HepG2 (cell line): ENCODE measurements around the gene OBP2A. TPM values are rescaled to one million over a fixed set of nuclear protein-coding genes. Genes with fewer than 3 reads are reported as not detected.

Source experiments
- ATAC-seq: fragments of 200-7000 bp; cut with Tn5 transposase; 3 replicates; pipeline ENCODE4 v1.9.1; 2020; ENCODE audit warnings: mild to moderate bottlenecking, moderate library complexity
- BruUV-seq: library from RNA; stranded (reverse); fragments of 400-500 nt; replicated peaks from 2 replicates; lab custom pipeline; 2021; lab: Mats Ljungman, UMichigan
- CTCF ChIA-PET: fragments of 300-600 bp; formaldehyde crosslinking; extraction: SDS; loops from one replicate; lab custom pipeline; 2021; ENCODE audit warnings: low total read pairs, inconsistent platforms, low intra/inter-chr PET ratio; lab: Yijun Ruan, JAX
- POLR2A ChIA-PET: fragments of 350-600 bp; sonication (Branson Sonifier 250); formaldehyde crosslinking; loops from one replicate; lab custom pipeline; 2020; ENCODE audit warnings: antibody characterized with exemption, inconsistent platforms; lab: Yijun Ruan, JAX
- DNase-seq: peaks from one replicate; pipeline ENCODE4 v3.0.0-alpha.2; 2015; ENCODE audit warnings: low spot score
- FAIRE-seq: peaks from 3 replicates; lab custom pipeline; 2011; peaks lifted over from hg19 to GRCh38; lab: Jason Lieb, UNC
- H2AFZ ChIP-seq: one replicate; pipeline ENCODE4 v1.6.1; 2011; ENCODE audit warnings: low read length, inconsistent platforms
- H3K27ac ChIP-seq: fragments of 300-600 bp; 3 replicates; pipeline ENCODE4 v1.8.0; 2011; ENCODE audit warnings: mixed run types, mild to moderate bottlenecking, mixed read lengths, low read length, inconsistent platforms; ENCODE audit not compliant: insufficient read depth; ENCODE audit errors: extremely low read length
- H3K27me3 ChIP-seq, 2 experiments: fragments of 200-600 bp in 1 of 2; 2 replicates in 1 of 2; 3 replicates in 1 of 2; pipeline versions ENCODE4 v1.6.0 to v1.8.0; 2011; ENCODE audit warnings: low read length in 2 of 2, mild to moderate bottlenecking in 2 of 2, moderate library complexity in 2 of 2, inconsistent platforms in 1 of 2; ENCODE audit not compliant: insufficient read depth in 2 of 2, control insufficient read depth in 1 of 2
- H3K36me3 ChIP-seq, 2 experiments: fragments of 200-600 bp in 1 of 2; replicated peaks in 1 of 2; 2 replicates in 1 of 2; 3 replicates in 1 of 2; pipeline versions ENCODE4 v1.5.1 to v1.8.0; 2011; ENCODE audit warnings: low read length in 2 of 2, inconsistent platforms in 1 of 2; ENCODE audit not compliant: insufficient read depth in 2 of 2, control insufficient read depth in 1 of 2
- H3K4me1 ChIP-seq: 2 replicates; pipeline ENCODE4 v1.5.1; 2012; ENCODE audit warnings: low read length, inconsistent platforms; ENCODE audit not compliant: insufficient read depth
- H3K4me2 ChIP-seq: 2 replicates; pipeline ENCODE4 v1.6.0; 2011; ENCODE audit warnings: low read depth, low read length, inconsistent platforms
- H3K4me3 ChIP-seq, 3 experiments: fragments of 200-600 bp in 1 of 3; sonication (generic), shearing (Covaris generic) in 1 of 3; replicated peaks in 1 of 3; 2 replicates each; pipeline ENCODE4 v1.5.1; 2011 to 2016; ENCODE audit warnings: low read length in 3 of 3, inconsistent platforms in 2 of 3, low read depth in 2 of 3, mild to moderate bottlenecking in 2 of 3, control low read depth in 1 of 3, mixed read lengths in 1 of 3; ENCODE audit not compliant: insufficient read depth in 1 of 3
- H3K79me2 ChIP-seq: one replicate; pipeline ENCODE4 v1.6.1; 2011; ENCODE audit warnings: low read length, inconsistent platforms; ENCODE audit not compliant: insufficient read depth
- H3K9ac ChIP-seq: 2 replicates; pipeline ENCODE4 v1.6.0; 2011; ENCODE audit warnings: mild to moderate bottlenecking, low read depth, low read length, inconsistent platforms; ENCODE audit not compliant: insufficient read depth
- H3K9me3 ChIP-seq: 2 replicates; pipeline ENCODE4 v1.5.1; 2012; ENCODE audit warnings: mild to moderate bottlenecking, low read length
- H4K20me1 ChIP-seq: 2 replicates; pipeline ENCODE4 v1.6.0; 2011; ENCODE audit warnings: inconsistent platforms, mild to moderate bottlenecking, low read length, moderate library complexity; ENCODE audit not compliant: insufficient read depth
- HHEX ChIP-seq: IDR thresholded peaks from 2 replicates; pipeline ENCODE4 v1.6.1; 2016; ENCODE audit warnings: control low read depth
- TAF1 ChIP-seq: sonication (generic); formaldehyde crosslinking; IDR thresholded peaks from 2 replicates; pipeline ENCODE4 v1.4.0; 2020; ENCODE audit warnings: missing genetic modification reagents
- TCF7 ChIP-seq: sonication (generic); IDR thresholded peaks from 2 replicates; pipeline ENCODE4 v1.6.1; 2016; ENCODE audit warnings: antibody characterized with exemption, low read depth
- U2AF1 ChIP-seq: fragments of 200-400 bp; formaldehyde crosslinking; optimal IDR thresholded peaks from 2 replicates; pipeline ENCODE3; 2017; ENCODE audit warnings: mild to moderate bottlenecking, low read depth, low read length
- ZBTB1 ChIP-seq: sonication (generic); formaldehyde crosslinking; IDR thresholded peaks from 2 replicates; pipeline ENCODE4 v1.4.0; 2020; ENCODE audit warnings: missing genetic modification reagents, borderline replicate concordance
- ZFYVE20 ChIP-seq: sonication (generic); formaldehyde crosslinking; IDR thresholded peaks from 2 replicates; pipeline ENCODE4 v1.8.0; 2023; ENCODE audit warnings: low read depth, mild to moderate bottlenecking, moderate library complexity, missing genetic modification reagents, borderline replicate concordance
- ZMYM3 ChIP-seq: sonication (generic); formaldehyde crosslinking; IDR thresholded peaks from 2 replicates; pipeline ENCODE4 v1.5.1; 2020; ENCODE audit warnings: mild to moderate bottlenecking, missing genetic modification reagents
- ZNF331 ChIP-seq: sonication (generic); formaldehyde crosslinking; IDR thresholded peaks from 2 replicates; pipeline ENCODE4 v1.4.0; 2020; ENCODE audit warnings: missing genetic modification reagents
- ZNF713 ChIP-seq: sonication (generic); formaldehyde crosslinking; IDR thresholded peaks from 2 replicates; pipeline ENCODE4 v1.4.0; 2020; ENCODE audit warnings: mild to moderate bottlenecking, missing genetic modification reagents
- WGBS: methylation state at CpG from one replicate; pipeline ENCODE4 v1.1.6; 2017; ENCODE audit warnings: low lambda C conversion rate; 5-methylcytosine and 5-hydroxymethylcytosine counted together
- in situ Hi-C: cut with HindIII; loops from 2 replicates; pipeline ENCODE4 v1.10.0; 2017; ENCODE audit warnings: low pct_unique_long_range_greater_than_20kb; ENCODE audit not compliant: extremely low pct_ligation_motif_present
- intact Hi-C: fragments of 100-400 bp; cut with micrococcal nuclease; formaldehyde crosslinking; loops from one replicate; pipeline ENCODE4 v1.10.0; 2022; ENCODE audit not compliant: unreplicated experiment
- polyA plus RNA-seq, 8 experiments: library from polyadenylated mRNA; depleted of rRNA in 3 of 8; stranded (reverse) in 7 of 8; unstranded in 1 of 8; fragments of >200 nt; fragmentation: Illumina TruSeq in 4 of 8; extraction: Trizol in 4 of 8; gene quantifications; 2 replicates each; pipeline versions ENCODE4 v1.2.1 to v1.2.3, GENCODE V29; 2011 to 2016; ENCODE audit warnings: low read depth in 4 of 8, missing spikeins in 1 of 8, mixed read lengths in 1 of 8; ENCODE audit not compliant: insufficient read depth in 1 of 8
- total RNA-seq, 5 experiments: library from RNA; depleted of rRNA; stranded (reverse); fragments of >200 nt; fragmentation: Illumina TruSeq; extraction: Trizol; gene quantifications; 2 replicates each; pipeline ENCODE4 v1.2.3, GENCODE V29; 2016; ENCODE audit warnings: low read depth in 1 of 5
- TF ChIP-seq, protein P1 (sequence below): sonication (generic); formaldehyde crosslinking; IDR thresholded peaks from 2 replicates; pipeline ENCODE4 v1.5.0; 2020; ENCODE audit warnings: missing genetic modification reagents, mild to moderate bottlenecking, borderline replicate concordance

OBP2A gene
- total and polyA plus RNA-seq, 2 of the 13 experiments (the other 11 are each of a cell fraction or from before 2014, with no cell fraction given), result 0.32 TPM; not detected in 1

DNA sequence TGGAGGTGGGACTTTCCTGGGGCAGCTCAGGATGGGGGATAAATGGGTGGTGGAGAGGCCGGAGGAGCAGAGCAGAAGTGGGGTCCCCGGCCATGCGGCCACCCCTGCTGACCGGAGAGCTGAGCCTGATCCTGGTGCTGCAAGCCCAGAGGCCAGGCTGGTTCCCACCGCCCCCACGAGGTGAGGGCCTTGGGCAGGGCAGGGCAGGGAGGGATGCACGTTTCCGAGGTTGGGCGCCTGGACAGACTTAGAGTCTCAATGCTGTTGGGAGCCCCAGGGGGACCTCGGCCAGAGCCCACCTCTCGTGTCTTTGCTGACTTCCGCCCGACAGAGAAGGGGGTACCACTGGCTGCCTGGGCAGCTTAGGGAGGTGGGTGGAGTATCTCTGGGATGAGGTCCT is 5.5 kb downstream of the OBP2A start:
- Histone ChIP-seq H3K4me2 (no peak overlapping the region), H3K27me3 (peaks cover 13 to 56% of the 10 kb centered on the region in 2 experiments; a peak in 4 of 5 replicates), H3K27ac (no peak overlapping the region), H2AFZ (no peak overlapping the region)
- WGBS, result 24% methylated on average over 3 of the region's 13 CpGs
- TF ChIP-seq TCF7 (no peak), TAF1 (CRISPR knock-in tag) (no peak), ZNF331 (no peak), ZFYVE20 (CRISPR knock-in tag) (no peak), U2AF1 (no peak), ZMYM3 (CRISPR knock-in tag) (no peak), HHEX (no peak), ZBTB1 (CRISPR knock-in tag) (no peak), ZNF713 (CRISPR knock-in tag) (no peak)
- TF ChIP-seq, protein P1, sequence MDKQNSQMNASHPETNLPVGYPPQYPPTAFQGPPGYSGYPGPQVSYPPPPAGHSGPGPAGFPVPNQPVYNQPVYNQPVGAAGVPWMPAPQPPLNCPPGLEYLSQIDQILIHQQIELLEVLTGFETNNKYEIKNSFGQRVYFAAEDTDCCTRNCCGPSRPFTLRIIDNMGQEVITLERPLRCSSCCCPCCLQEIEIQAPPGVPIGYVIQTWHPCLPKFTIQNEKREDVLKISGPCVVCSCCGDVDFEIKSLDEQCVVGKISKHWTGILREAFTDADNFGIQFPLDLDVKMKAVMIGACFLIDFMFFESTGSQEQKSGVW (CRISPR knock-in tag), result no peak
- TF ChIP-seq, all 625 proteins: peak for 0
- CTCF ChIA-PET, result no interaction called here
- intact Hi-C loops (no loop called here), in situ Hi-C loops (no loop called here)
- Histone ChIP-seq H4K20me1 (no peaks in the 10 kb centered on the region), H3K4me3 (no peak overlapping the region), H3K79me2 (no peaks in the 10 kb centered on the region), H3K9me3 (no peaks in the 10 kb centered on the region), H3K36me3 (no peaks in the 10 kb centered on the region), H3K4me1 (peaks cover 19% of the 10 kb centered on the region), H3K9ac (no peak overlapping the region)
- FAIRE-seq (no peak), ATAC-seq (no peak), DNase-seq (no peak)
- POLR2A ChIA-PET, result no interaction called here
- no TSS peak for BruUV-seq
